ENCODE measurements around the gene GNB1L.

GRCh38 chr22:19769393-19769715 is 85.3 kb downstream of the GNB1L start:
- TF ChIP-seq CTCF (IDR thresholded peaks at IDR 0.05): no peak
- no peak for TF ChIP-seq POLR2AphosphoS5 (IDR thresholded peaks at IDR 0.05; ENCODE audit: low read depth, low read length)
- TF ChIP-seq TCF7L2 (IDR thresholded peaks at IDR 0.05; ENCODE audit: low read depth, low read length): no peak
- TF ChIP-seq REST (IDR thresholded peaks at IDR 0.05; ENCODE audit: insufficient read depth in 1 of 2, low read depth in 2 of 2, low read length in 1 of 2): no peak

Data from Panc1 (cell line).